Parathyroid adenoma (tissue), 2 donors: Measurements from ENCODE around the gene TAF11L6.
"Not testable (repeated sequence)": the region's sequence is repeated elsewhere in the genome, so short reads cannot be mapped to it uniquely, and the experiment has no call there.

Experiments
- H2AFZ ChIP-seq: fragments of 300-600 bp; sonication (generic); one replicate; pipeline ENCODE4 v1.7.0; 2017; ENCODE audit warnings: antibody characterized with exemption, mild to moderate bottlenecking
- H3K27ac ChIP-seq: fragments of 300-600 bp; sonication (generic); one replicate; pipeline ENCODE4 v1.7.0; 2017
- H3K27me3 ChIP-seq: fragments of 300-600 bp; sonication (generic); one replicate; pipeline ENCODE4 v1.7.0; 2017; ENCODE audit warnings: low read length; ENCODE audit not compliant: control insufficient read depth, insufficient read depth
- H3K36me3 ChIP-seq: fragments of 300-600 bp; sonication (generic); one replicate; pipeline ENCODE4 v1.7.0; 2017; ENCODE audit warnings: low read length; ENCODE audit not compliant: control insufficient read depth, insufficient read depth
- H3K4me1 ChIP-seq: fragments of 300-600 bp; sonication (generic); one replicate; pipeline ENCODE4 v1.7.0; 2017; ENCODE audit warnings: control low read depth
- H3K4me2 ChIP-seq: fragments of 300-600 bp; sonication (generic); one replicate; pipeline ENCODE4 v1.7.0; 2017; ENCODE audit warnings: low read length
- H3K4me3 ChIP-seq: fragments of 300-600 bp; sonication (generic); one replicate; pipeline ENCODE4 v1.7.0; 2017; ENCODE audit warnings: low read depth, low read length
- H3K79me2 ChIP-seq: fragments of 300-600 bp; sonication (generic); one replicate; pipeline ENCODE4 v1.7.0; 2017; ENCODE audit warnings: control low read depth
- H3K9ac ChIP-seq: fragments of 300-600 bp; sonication (generic); one replicate; pipeline ENCODE4 v1.7.0; 2017; ENCODE audit warnings: mild to moderate bottlenecking
- H3K9me3 ChIP-seq: fragments of 300-600 bp; sonication (generic); one replicate; pipeline ENCODE4 v1.7.0; 2017; ENCODE audit warnings: low read length; ENCODE audit not compliant: control insufficient read depth
- CTCF ChIP-seq: fragments of 300-600 bp; sonication (generic); IDR thresholded peaks from one replicate; pipeline ENCODE4 v1.7.0; 2017; ENCODE audit warnings: antibody characterized with exemption, mild to moderate bottlenecking
- donor health status: primary hyperparathyroidism.

The TAF11L6 gene

DNA sequence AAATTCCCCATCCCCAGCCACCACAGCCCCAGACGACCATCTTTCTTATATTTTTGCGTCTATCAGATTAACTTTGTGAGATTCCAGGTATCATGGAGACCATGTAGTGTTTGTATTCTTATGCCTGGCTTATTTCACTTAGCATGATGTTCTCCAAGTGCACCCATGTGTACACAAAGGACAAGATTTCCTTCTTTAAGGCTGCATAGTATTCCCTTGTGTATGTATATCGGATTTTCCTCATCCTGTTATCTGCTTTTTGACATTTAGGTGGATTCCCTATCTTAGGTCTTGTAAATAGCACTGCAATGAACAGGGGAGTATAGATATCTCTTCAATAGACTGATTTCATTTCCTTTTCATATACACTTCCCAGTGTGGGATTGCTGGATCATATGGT is 35.7 kb upstream of the TAF11L6 start:
- Histone ChIP-seq H3K9ac (no peak overlapping the region), H3K79me2 (no peaks in the 10 kb centered on the region), H3K27ac (no peak overlapping the region), H3K27me3 (no peaks in the 10 kb centered on the region), H3K4me3 (no peak overlapping the region), H3K9me3 (no peaks in the 10 kb centered on the region), H3K36me3 (no peaks in the 10 kb centered on the region), H3K4me1 (no peaks in the 10 kb centered on the region), H2AFZ (no peak overlapping the region), H3K4me2 (no peak overlapping the region)
- no peak for TF ChIP-seq CTCF

DNA sequence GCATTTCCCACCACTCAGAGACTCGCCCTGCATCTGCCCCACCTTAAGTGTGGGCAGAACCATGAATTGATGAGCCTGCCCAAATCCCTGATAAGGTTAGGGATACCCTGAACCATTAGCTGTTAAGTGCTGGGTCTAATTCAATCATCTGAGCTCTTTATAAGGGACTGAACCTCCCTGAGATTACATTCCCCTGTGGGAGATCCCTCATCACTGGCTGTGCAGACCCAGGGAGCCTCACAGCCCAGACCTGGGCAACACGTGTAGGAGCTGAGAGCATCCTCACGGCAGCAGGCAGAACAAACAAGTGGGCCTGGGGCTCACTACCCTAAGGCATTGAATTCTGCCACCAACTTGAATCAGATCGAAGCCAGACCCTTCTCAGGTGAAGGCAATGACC is 31.0 kb upstream of the TAF11L6 start:
- Histone ChIP-seq H3K36me3 (no peaks in the 10 kb centered on the region), H3K9ac (no peak overlapping the region), H3K4me1 (no peaks in the 10 kb centered on the region), H3K79me2 (no peaks in the 10 kb centered on the region), H3K27ac (no peak overlapping the region), H3K27me3 (no peaks in the 10 kb centered on the region), H3K4me2 (no peak overlapping the region), H3K9me3 (no peaks in the 10 kb centered on the region), H3K4me3 (no peak overlapping the region), H2AFZ (no peak overlapping the region)
- TF ChIP-seq CTCF: no peak

DNA sequence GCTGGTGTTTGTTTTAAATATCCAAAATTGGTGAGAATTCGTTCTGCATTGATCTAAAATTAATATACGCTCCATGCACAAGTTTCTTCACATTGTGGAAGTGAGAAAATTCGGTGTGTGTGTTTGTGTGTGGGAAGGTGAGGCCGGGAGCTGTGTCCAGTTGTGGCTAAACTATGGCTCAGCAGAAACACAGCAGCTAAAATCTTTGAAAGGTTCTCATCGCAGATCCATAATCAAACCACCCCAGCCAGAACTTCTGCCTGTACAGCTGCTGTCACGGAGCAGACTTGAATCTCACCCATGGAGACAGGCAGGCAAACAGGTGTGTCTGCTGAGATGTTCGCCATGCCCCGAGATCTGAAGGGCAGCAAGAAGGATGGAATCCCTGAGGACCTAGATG is 30.5 kb upstream of the TAF11L6 start, which contains the start of gene TAF11L2:
Gene TAF11L2 (plus strand): TSS at position 301 of the 400 bp plus-strand sequence.
- H3K4me1 ChIP-seq, H3K79me2 ChIP-seq, H3K9ac ChIP-seq, H3K27me3 ChIP-seq, H3K36me3 ChIP-seq, H3K4me2 ChIP-seq, H3K4me3 ChIP-seq, H3K27ac ChIP-seq, H2AFZ ChIP-seq, H3K9me3 ChIP-seq: not testable (repeated sequence)

DNA sequence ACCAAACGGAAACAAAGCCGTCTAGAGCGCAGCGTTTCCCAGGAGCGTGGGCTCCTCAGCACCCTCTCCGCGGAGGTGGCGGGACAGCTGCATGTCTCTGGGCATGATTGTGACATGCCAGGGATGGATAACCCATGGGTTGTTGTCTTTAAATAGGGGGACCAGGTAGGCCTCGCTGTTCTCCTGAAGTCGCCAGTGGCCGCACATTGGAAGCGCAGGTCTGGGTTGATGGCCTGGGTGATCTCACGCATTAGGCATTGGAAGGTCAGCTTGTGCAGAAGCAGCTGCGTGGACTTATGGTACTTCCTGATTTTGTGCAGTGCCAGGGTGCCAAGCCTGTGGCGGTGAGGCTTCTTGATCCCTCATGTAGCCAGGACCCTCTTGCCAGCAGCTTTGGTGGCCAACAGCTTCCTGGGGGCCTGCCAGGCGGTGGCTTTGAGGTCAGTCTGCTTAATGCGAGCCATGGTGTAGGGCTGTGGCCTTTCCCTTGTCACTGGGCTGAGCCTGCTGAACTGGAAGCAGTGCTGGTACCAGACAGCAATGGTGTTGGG is 16.6 kb upstream of the TAF11L6 start:
- no peak overlapping the region for H2AFZ ChIP-seq

GRCh38 chr5:17517526-17517925 is 10.9 kb upstream of the TAF11L6 start:
- H3K27me3 ChIP-seq, H3K9ac ChIP-seq, H3K27ac ChIP-seq, H3K79me2 ChIP-seq, H3K4me2 ChIP-seq, H3K4me3 ChIP-seq, H3K9me3 ChIP-seq, H3K4me1 ChIP-seq, H2AFZ ChIP-seq, H3K36me3 ChIP-seq: not testable (repeated sequence)

More for the DNA sequence above, 16.6 kb upstream of the TAF11L6 start:
- no peaks in the 10 kb centered on the region for H3K27me3 ChIP-seq
- no peaks in the 10 kb centered on the region for H3K4me1 ChIP-seq
- no peak overlapping the region for H3K9ac ChIP-seq
- H3K4me2 ChIP-seq: no peak overlapping the region
- no peak for TF ChIP-seq CTCF
- H3K36me3 ChIP-seq: no peaks in the 10 kb centered on the region
- H3K4me3 ChIP-seq: no peak overlapping the region
- H3K79me2 ChIP-seq: no peaks in the 10 kb centered on the region
- H3K27ac ChIP-seq: no peak overlapping the region
- no peaks in the 10 kb centered on the region for H3K9me3 ChIP-seq

GRCh38 chr5:17518067-17518466 is 10.4 kb upstream of the TAF11L6 start, which contains the start of gene TAF11L3:
Gene TAF11L3 (plus strand): TSS chr5:17518367.
- not testable (repeated sequence) for H3K9ac ChIP-seq, H3K79me2 ChIP-seq, H3K27me3 ChIP-seq, H2AFZ ChIP-seq, H3K4me1 ChIP-seq, H3K4me2 ChIP-seq, H3K9me3 ChIP-seq, H3K36me3 ChIP-seq, H3K27ac ChIP-seq, H3K4me3 ChIP-seq

GRCh38 chr5:17519508-17519907 is 9.0 kb upstream of the TAF11L6 start:
- H3K9me3 ChIP-seq, H3K27ac ChIP-seq: not testable (repeated sequence)

GRCh38 chr5:17521501-17521900 is 7.0 kb upstream of the TAF11L6 start, which contains the start of gene TAF11L4:
Gene TAF11L4 (plus strand): TSS chr5:17521801.
- not testable (repeated sequence) for H3K9me3 ChIP-seq, H2AFZ ChIP-seq, H3K4me2 ChIP-seq, H3K27me3 ChIP-seq, H3K4me1 ChIP-seq, H3K4me3 ChIP-seq, H3K9ac ChIP-seq, H3K36me3 ChIP-seq, H3K79me2 ChIP-seq, H3K27ac ChIP-seq

More at GRCh38 chr5:17519508-17519907, 9.0 kb upstream of the TAF11L6 start:
- not testable (repeated sequence) for H2AFZ ChIP-seq, H3K4me3 ChIP-seq, H3K9ac ChIP-seq, H3K36me3 ChIP-seq, H3K4me2 ChIP-seq, H3K79me2 ChIP-seq, H3K4me1 ChIP-seq, H3K27me3 ChIP-seq

- not testable (repeated sequence) for H3K27me3 ChIP-seq, H3K36me3 ChIP-seq, H3K79me2 ChIP-seq, H3K27ac ChIP-seq, H2AFZ ChIP-seq, H3K4me2 ChIP-seq, H3K9me3 ChIP-seq, H3K4me3 ChIP-seq, H3K9ac ChIP-seq, H3K4me1 ChIP-seq
Measured at GRCh38 chr5:17524935-17525334, 3.5 kb upstream of the TAF11L6 start, which contains the start of gene TAF11L5. Gene TAF11L5 (plus strand): TSS chr5:17525235.
